PFSK-1 (cell line): ENCODE data around the gene LRRC37A2. TPM values are rescaled to one million over a fixed set of nuclear protein-coding genes. Genes with fewer than 3 reads are reported as not detected.
"Not testable (repeated sequence)": the region's sequence is repeated elsewhere in the genome, so short reads cannot be mapped to it uniquely, and the experiment has no call there.

ENCODE experiments used
- FOXP2 ChIP-seq: optimal IDR thresholded peaks from 2 replicates; pipeline ENCODE3; 2011; ENCODE audit warnings: borderline replicate concordance, control low read depth, inconsistent platforms; ENCODE audit not compliant: insufficient read depth; ENCODE audit errors: extremely low read length, extremely low read depth
- POLR2AphosphoS5 ChIP-seq: IDR thresholded peaks from 2 replicates; pipeline ENCODE4 v1.6.1; 2012; ENCODE audit warnings: low read depth, mild to moderate bottlenecking, control low read depth, low read length, moderate library complexity
- REST ChIP-seq, 2 experiments: IDR thresholded peaks; 2 replicates each; pipeline versions ENCODE4 v1.6.1 to v1.8.0; 2011 to 2012; ENCODE audit warnings: low read depth in 2 of 2, low read length in 2 of 2, control low read depth in 1 of 2, inconsistent platforms in 1 of 2, mild to moderate bottlenecking in 1 of 2, moderate library complexity in 1 of 2; ENCODE audit not compliant: insufficient read depth in 1 of 2
- SIN3A ChIP-seq: IDR thresholded peaks from 2 replicates; pipeline ENCODE4 v1.6.1; 2012; ENCODE audit warnings: mild to moderate bottlenecking, low read length, moderate library complexity, borderline replicate concordance; ENCODE audit not compliant: insufficient read depth
- polyA plus RNA-seq: library from polyadenylated mRNA; unstranded; fragments of >200 nt; gene quantifications from one replicate; pipeline ENCODE4 v1.2.1, GENCODE V29; 2012; ENCODE audit warnings: low read depth, missing spikeins; ENCODE audit not compliant: insufficient read length

Gene LRRC37A2
- polyA plus RNA-seq: 8.7 TPM

- not testable (repeated sequence) for TF ChIP-seq SIN3A; REST (IDR thresholded peaks at IDR 0.05; ENCODE audit: insufficient read depth in 1 of 2, low read depth in 2 of 2, low read length in 2 of 2); FOXP2
Observed at GRCh38 chr17:46512168-46512567, at the start of gene LRRC37A2. Gene LRRC37A2 (plus strand): TSS chr17:46512468. CDS start chr17:46512713, 245 bp downstream.

- TF ChIP-seq POLR2AphosphoS5; REST (IDR thresholded peaks at IDR 0.05; ENCODE audit: insufficient read depth in 1 of 2, low read depth in 2 of 2, low read length in 2 of 2); FOXP2: not testable (repeated sequence)
Observed at GRCh38 chr17:46579083-46580075, 67.1 kb downstream of the LRRC37A2 start, which contains the start of gene ARL17A. Gene ARL17A (minus strand): TSS chr17:46579691. CDS start chr17:46576322, 3,369 bp downstream.

DNA sequence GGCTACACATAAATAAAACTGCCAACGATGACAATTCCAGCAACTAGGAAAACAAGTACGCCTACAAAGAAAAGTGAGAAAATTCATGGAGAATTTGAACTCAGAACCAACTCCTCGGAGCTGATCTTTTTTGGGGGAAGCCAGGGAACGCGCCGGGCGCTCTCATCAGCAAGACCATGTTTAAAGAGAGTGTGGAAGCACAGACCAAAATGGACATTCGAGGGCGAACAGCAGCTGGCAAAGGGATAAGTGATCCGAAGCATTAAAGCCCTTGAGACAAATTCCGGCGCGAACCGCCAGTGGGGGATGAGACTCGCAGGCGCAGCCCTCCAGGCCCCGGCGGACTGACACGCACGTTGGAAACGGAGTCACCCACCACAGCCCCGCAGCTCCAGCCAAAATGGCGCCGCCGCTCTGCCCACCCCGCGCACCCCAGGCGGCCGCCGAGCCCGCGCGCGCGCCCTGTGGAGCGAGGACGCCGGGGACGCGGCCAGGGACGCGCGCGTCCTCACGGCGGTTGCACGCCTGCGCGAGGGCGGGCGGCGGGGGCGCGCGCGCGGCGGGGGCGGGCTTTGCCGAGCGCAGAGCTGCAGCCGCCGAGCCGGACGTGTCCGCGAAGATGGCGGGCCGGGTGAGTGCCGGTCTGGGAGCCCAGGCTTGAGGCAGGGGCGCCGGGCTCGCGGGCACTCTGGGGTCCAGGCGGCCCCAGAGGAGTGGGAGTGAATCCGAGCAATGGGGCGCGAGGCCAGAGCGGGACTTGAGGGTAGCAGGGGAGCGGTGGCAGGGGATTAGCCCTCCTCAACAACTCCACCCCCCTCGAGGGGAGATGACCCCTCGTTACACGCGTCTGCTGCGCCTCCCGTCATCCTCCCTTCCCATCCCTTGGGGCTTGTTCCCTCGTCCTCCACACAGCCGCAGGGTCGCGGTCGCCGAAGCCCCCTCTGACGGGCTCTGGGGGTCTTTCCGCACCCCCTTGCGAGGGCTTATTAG lies 78.2 kb downstream of the LRRC37A2 start, which contains the start of gene NSF:
TSS of gene NSF (plus strand) at position 513 of the 990 bp plus-strand sequence. CDS start at position 620, 107 bp downstream.
- TF ChIP-seq SIN3A; REST (IDR thresholded peaks at IDR 0.05; ENCODE audit: insufficient read depth in 1 of 2, low read depth in 2 of 2, low read length in 2 of 2); POLR2AphosphoS5: not testable (repeated sequence)
